Loucy (cell line): ENCODE data around the gene TMEM37.

ENCODE experiments used
- EZH2phosphoT487 ChIP-seq: fragments of 200-600 bp; IDR thresholded peaks from 2 replicates; pipeline ENCODE4 v1.6.1; 2018; ENCODE audit warnings: antibody characterized with exemption, mild to moderate bottlenecking, moderate library complexity, borderline replicate concordance
- TF ChIP-seq, protein P1 (sequence below): fragments of 200-600 bp; sonication (generic); conservative IDR thresholded peaks from 2 replicates; pipeline ENCODE4 v1.5.1; 2014; ENCODE audit warnings: mild to moderate bottlenecking, antibody characterized with exemption, low read length

- TF ChIP-seq, protein P1, sequence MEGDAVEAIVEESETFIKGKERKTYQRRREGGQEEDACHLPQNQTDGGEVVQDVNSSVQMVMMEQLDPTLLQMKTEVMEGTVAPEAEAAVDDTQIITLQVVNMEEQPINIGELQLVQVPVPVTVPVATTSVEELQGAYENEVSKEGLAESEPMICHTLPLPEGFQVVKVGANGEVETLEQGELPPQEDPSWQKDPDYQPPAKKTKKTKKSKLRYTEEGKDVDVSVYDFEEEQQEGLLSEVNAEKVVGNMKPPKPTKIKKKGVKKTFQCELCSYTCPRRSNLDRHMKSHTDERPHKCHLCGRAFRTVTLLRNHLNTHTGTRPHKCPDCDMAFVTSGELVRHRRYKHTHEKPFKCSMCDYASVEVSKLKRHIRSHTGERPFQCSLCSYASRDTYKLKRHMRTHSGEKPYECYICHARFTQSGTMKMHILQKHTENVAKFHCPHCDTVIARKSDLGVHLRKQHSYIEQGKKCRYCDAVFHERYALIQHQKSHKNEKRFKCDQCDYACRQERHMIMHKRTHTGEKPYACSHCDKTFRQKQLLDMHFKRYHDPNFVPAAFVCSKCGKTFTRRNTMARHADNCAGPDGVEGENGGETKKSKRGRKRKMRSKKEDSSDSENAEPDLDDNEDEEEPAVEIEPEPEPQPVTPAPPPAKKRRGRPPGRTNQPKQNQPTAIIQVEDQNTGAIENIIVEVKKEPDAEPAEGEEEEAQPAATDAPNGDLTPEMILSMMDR = no peak
- no peak for TF ChIP-seq EZH2phosphoT487
These were observed 37.5 kb downstream of the TMEM37 start for GRCh38 chr2:119469131-119469530.
